GM12892 (cell line): ENCODE measurements around the gene ZNF462.

Experiments used
- POLR2A ChIP-seq: IDR thresholded peaks from 2 replicates; pipeline ENCODE4 v1.6.1; 2011; ENCODE audit warnings: low read depth, low read length, control low read depth
- POLR2AphosphoS5 ChIP-seq: IDR thresholded peaks from 2 replicates; pipeline ENCODE4 v1.6.1; 2011; ENCODE audit warnings: low read depth, low read length, control low read depth
- TAF1 ChIP-seq: IDR thresholded peaks from 2 replicates; pipeline ENCODE4 v1.6.1; 2011; ENCODE audit warnings: low read depth, mild to moderate bottlenecking, control low read depth, low read length, borderline replicate concordance

- TF ChIP-seq POLR2A (no peak), POLR2AphosphoS5 (no peak), TAF1 (no peak)
These were observed 67.5 kb downstream of the ZNF462 start for GRCh38 chr9:106930477-106930876.
